ENCODE measurements around the gene RGS19. TPM values are rescaled to one million over a fixed set of nuclear protein-coding genes. Genes with fewer than 3 reads are reported as not detected.

The RGS19 gene
- total and polyA plus RNA-seq, 4 donors, result 4.9 to 12.9 (median 6.3) TPM

GRCh38 chr20:64033981-64034493 is 45.3 kb downstream of the RGS19 start:
- no peak for DNase-seq (ENCODE audit: low spot score)

More at GRCh38 chr20:64033981-64034493, 45.3 kb downstream of the RGS19 start:
- no peak overlapping the region for H3K9ac ChIP-seq (ENCODE audit: low read depth in 1 of 2, low read length in 2 of 2)
- no peak overlapping the region for H3K27ac ChIP-seq (ENCODE audit: low read depth in 1 of 2, low read length in 2 of 2)
- peaks cover 8 to 48% (median 19%) of the 10 kb centered on the region in 4 donors for H3K36me3 ChIP-seq (ENCODE audit: control insufficient read depth in 4 of 4, insufficient read depth in 3 of 4, low read depth in 1 of 4, low read length in 3 of 4)
- H3K4me3 ChIP-seq (ENCODE audit: low read depth in 1 of 3, low read length in 3 of 3), result no peak overlapping the region
- TF ChIP-seq RXRA (IDR thresholded peaks at IDR 0.05) (no peak), TAF1 (conservative IDR thresholded peaks at IDR 0.05) (no peak), GABPA (IDR thresholded peaks at IDR 0.05 in 1 of 2, conservative IDR thresholded peaks at IDR 0.05 in 1 of 2) (no peak), ATF3 (IDR thresholded peaks at IDR 0.05) (no peak), NR2F2 (IDR thresholded peaks at IDR 0.05) (no peak), HNF4G (IDR thresholded peaks at IDR 0.05) (no peak), CTCF (IDR thresholded peaks at IDR 0.05; ENCODE audit: low read depth, low read length, missing input control) (no peak), MAX (IDR thresholded peaks at IDR 0.05) (no peak), REST (IDR thresholded peaks at IDR 0.05) (no peak), YY1 (IDR thresholded peaks at IDR 0.05) (no peak), FOXA1 (IDR thresholded peaks at IDR 0.05) (no peak), SP1 (IDR thresholded peaks at IDR 0.05) (no peak), ZBTB33 (IDR thresholded peaks at IDR 0.05) (no peak), HNF4A (conservative IDR thresholded peaks at IDR 0.05) (no peak), FOXA2 (IDR thresholded peaks at IDR 0.05) (no peak), RAD21 (IDR thresholded peaks at IDR 0.05) (no peak), EGR1 (IDR thresholded peaks at IDR 0.05; ENCODE audit: low read depth in 2 of 2) (no peak), JUND (IDR thresholded peaks at IDR 0.05) (no peak)
- peaks cover 0 to 14% (median 8%) of the 10 kb centered on the region in 4 donors for H3K4me1 ChIP-seq (ENCODE audit: control insufficient read depth in 4 of 4, insufficient read depth in 4 of 4, low read length in 3 of 4)
- WGBS, result 80% methylated on average over 11 of the region's 11 CpGs
- H3K27me3 ChIP-seq (ENCODE audit: control insufficient read depth in 4 of 4, insufficient read depth in 4 of 4, low read length in 3 of 4), result no peaks in the 10 kb centered on the region
- no peaks in the 10 kb centered on the region for H3K9me3 ChIP-seq (ENCODE audit: control insufficient read depth in 4 of 4, low read length in 3 of 4)

Data from liver (tissue), 9 donors.